Measurements from ENCODE around the gene ZNF536.

ZNF536 gene

GRCh38 chr19:30566681-30567420, 194.7 kb downstream of the ZNF536 start:
- DNase-seq, result no peak
- no peaks in the 10 kb centered on the region for H3K9me2 ChIP-seq (replicated peaks; ENCODE audit: insufficient read depth, low read length)
- no peak for TF ChIP-seq CTCF (IDR thresholded peaks at IDR 0.05; ENCODE audit: low read length)
- no peak for TF ChIP-seq EZH2phosphoT487 (IDR thresholded peaks at IDR 0.05; ENCODE audit: low read length)
- no peak for TF ChIP-seq EZH2 (optimal IDR thresholded peaks at IDR 0.05; ENCODE audit: low read depth, low read length)
- no peaks in the 10 kb centered on the region for H3K79me2 ChIP-seq (ENCODE audit: low read length)
- H3K4me2 ChIP-seq (ENCODE audit: low read depth, low read length), result no peak overlapping the region
- no peaks in the 10 kb centered on the region for H3K9me3 ChIP-seq (replicated peaks; ENCODE audit: insufficient read depth, low read length)
- H4K20me1 ChIP-seq (ENCODE audit: insufficient read depth, low read length), result no peaks in the 10 kb centered on the region
- H3K4me1 ChIP-seq (ENCODE audit: low read length), result no peaks in the 10 kb centered on the region
- no peak overlapping the region for H3K9ac ChIP-seq (ENCODE audit: low read length)
- no peak overlapping the region for H3K4me3 ChIP-seq (ENCODE audit: low read length)
- no peaks in the 10 kb centered on the region for H3F3A ChIP-seq (ENCODE audit: insufficient read depth, low read length)
- no peaks in the 10 kb centered on the region for H3K36me3 ChIP-seq (replicated peaks; ENCODE audit: insufficient read depth, low read length)
- no peak overlapping the region for H3K27ac ChIP-seq (ENCODE audit: low read length)
- H2AFZ ChIP-seq (ENCODE audit: low read length), result no peak overlapping the region
- peaks cover 34% of the 10 kb centered on the region for H3K27me3 ChIP-seq (replicated peaks; ENCODE audit: insufficient read depth, low read length)

DNA sequence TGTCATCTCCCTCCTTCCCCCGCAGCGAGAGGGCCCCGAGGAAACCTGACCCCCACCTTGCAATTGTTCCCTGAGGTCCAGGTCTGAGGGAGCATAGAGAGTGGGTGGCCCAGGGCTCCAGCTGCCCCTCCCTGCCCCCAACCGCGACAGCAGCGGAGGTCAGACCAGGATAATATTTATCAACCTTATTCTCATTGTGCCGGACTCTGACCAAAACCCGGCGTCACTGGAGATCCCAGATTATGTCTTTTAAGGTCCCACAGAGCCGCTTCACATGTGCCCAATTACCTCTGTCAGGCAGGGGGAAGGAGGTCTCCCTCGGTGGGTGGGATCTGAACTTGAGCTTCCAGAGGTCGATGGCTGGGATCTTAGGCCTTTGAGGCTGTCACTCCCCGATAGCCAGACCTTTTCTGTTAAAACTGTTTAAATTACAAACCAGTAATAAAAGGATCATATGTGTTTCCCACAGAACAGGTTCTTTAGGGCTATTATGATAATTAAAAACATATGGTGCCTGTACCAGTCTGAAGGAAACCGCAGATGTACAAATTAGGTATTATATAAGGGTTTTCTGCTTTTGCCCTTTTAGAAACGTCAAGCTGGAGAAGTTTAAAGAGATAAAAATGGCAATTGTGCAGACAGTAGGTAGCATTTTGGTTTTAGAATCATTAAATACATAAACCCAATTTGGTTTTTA, 195.5 kb downstream of the ZNF536 start:
- Histone ChIP-seq H3K9me3 (replicated peaks; ENCODE audit: insufficient read depth, low read length) (no peaks in the 10 kb centered on the region), H3K9ac (ENCODE audit: low read length) (no peak overlapping the region), H3K27ac (ENCODE audit: low read length) (no peak overlapping the region), H4K20me1 (ENCODE audit: insufficient read depth, low read length) (no peaks in the 10 kb centered on the region), H3K27me3 (replicated peaks; ENCODE audit: insufficient read depth, low read length) (peaks cover 34% of the 10 kb centered on the region), H3F3A (ENCODE audit: insufficient read depth, low read length) (no peaks in the 10 kb centered on the region), H3K4me1 (ENCODE audit: low read length) (no peaks in the 10 kb centered on the region), H3K79me2 (ENCODE audit: low read length) (no peaks in the 10 kb centered on the region), H3K4me3 (ENCODE audit: low read length) (no peak overlapping the region), H3K36me3 (replicated peaks; ENCODE audit: insufficient read depth, low read length) (no peaks in the 10 kb centered on the region), H3K9me2 (replicated peaks; ENCODE audit: insufficient read depth, low read length) (no peaks in the 10 kb centered on the region), H3K4me2 (ENCODE audit: low read depth, low read length) (no peak overlapping the region), H2AFZ (ENCODE audit: low read length) (no peak overlapping the region)
- no peak for DNase-seq
- TF ChIP-seq EZH2phosphoT487 (IDR thresholded peaks at IDR 0.05; ENCODE audit: low read length) (no peak), EZH2 (optimal IDR thresholded peaks at IDR 0.05; ENCODE audit: low read depth, low read length) (no peak), CTCF (IDR thresholded peaks at IDR 0.05; ENCODE audit: low read length) (no peak)

GRCh38 chr19:30570194-30570593, 198.0 kb downstream of the ZNF536 start:
- TF ChIP-seq EZH2phosphoT487 (IDR thresholded peaks at IDR 0.05; ENCODE audit: low read length) (no peak), CTCF (IDR thresholded peaks at IDR 0.05; ENCODE audit: low read length) (no peak), EZH2 (optimal IDR thresholded peaks at IDR 0.05; ENCODE audit: low read depth, low read length) (no peak)
- no peak overlapping the region for H3K9ac ChIP-seq (ENCODE audit: low read length)
- H3K4me3 ChIP-seq (ENCODE audit: low read length), result no peak overlapping the region
- H3K79me2 ChIP-seq (ENCODE audit: low read length), result no peaks in the 10 kb centered on the region
- DNase-seq, result no peak
- no peaks in the 10 kb centered on the region for H3K9me3 ChIP-seq (replicated peaks; ENCODE audit: insufficient read depth, low read length)
- no peak overlapping the region for H2AFZ ChIP-seq (ENCODE audit: low read length)
- H3K36me3 ChIP-seq (replicated peaks; ENCODE audit: insufficient read depth, low read length), result no peaks in the 10 kb centered on the region
- H3F3A ChIP-seq (ENCODE audit: insufficient read depth, low read length), result no peaks in the 10 kb centered on the region
- H3K27ac ChIP-seq (ENCODE audit: low read length), result no peak overlapping the region
- H3K9me2 ChIP-seq (replicated peaks; ENCODE audit: insufficient read depth, low read length), result no peaks in the 10 kb centered on the region
- H4K20me1 ChIP-seq (ENCODE audit: insufficient read depth, low read length), result no peaks in the 10 kb centered on the region
- peaks cover 20% of the 10 kb centered on the region for H3K27me3 ChIP-seq (replicated peaks; ENCODE audit: insufficient read depth, low read length)
- no peak overlapping the region for H3K4me2 ChIP-seq (ENCODE audit: low read depth, low read length)
- H3K4me1 ChIP-seq (ENCODE audit: low read length), result no peaks in the 10 kb centered on the region
